Large intestine (tissue), 3 donors: Measurements from ENCODE around the gene OPCML. TPM values are rescaled to one million over a fixed set of nuclear protein-coding genes. Genes with fewer than 3 reads are reported as not detected.

ENCODE experiments used
- DNase-seq, 2 donors: peaks; one replicate each; pipeline versions ENCODE4 v3.0.0 to v3.0.0-alpha.2; 2013
- H3K27ac ChIP-seq: one replicate; pipeline ENCODE4 v1.5.1; 2013; ENCODE audit warnings: low read length
- H3K27me3 ChIP-seq: 2 replicates; pipeline ENCODE4 v1.6.1; 2013; ENCODE audit warnings: low read length; ENCODE audit not compliant: control insufficient read depth, insufficient read depth
- H3K36me3 ChIP-seq: 2 replicates; pipeline ENCODE4 v1.6.1; 2013; ENCODE audit warnings: low read length; ENCODE audit not compliant: control insufficient read depth, insufficient read depth
- H3K4me1 ChIP-seq: one replicate; pipeline ENCODE4 v1.6.1; 2013; ENCODE audit warnings: low read length; ENCODE audit not compliant: control insufficient read depth, insufficient read depth
- H3K4me3 ChIP-seq: one replicate; pipeline ENCODE4 v1.5.1; 2013; ENCODE audit warnings: low read length
- H3K9me3 ChIP-seq: one replicate; pipeline ENCODE4 v1.6.1; 2013; ENCODE audit warnings: mild to moderate bottlenecking, low read depth, low read length, moderate library complexity; ENCODE audit not compliant: control insufficient read depth
- WGBS: methylation state at CpG from one replicate; pipeline ENCODE4 v1.1.5; 2013; ENCODE audit warnings: low lambda C conversion rate; ENCODE audit not compliant: insufficient coverage; 5-methylcytosine and 5-hydroxymethylcytosine counted together
- polyA plus RNA-seq: library from polyadenylated mRNA; unstranded; fragments of 120-200 nt; gene quantifications from one replicate; pipeline ENCODE4 v1.2.1, GENCODE V29; 2013

OPCML gene
- polyA plus RNA-seq, 1 donor = 1.4 TPM

DNA sequence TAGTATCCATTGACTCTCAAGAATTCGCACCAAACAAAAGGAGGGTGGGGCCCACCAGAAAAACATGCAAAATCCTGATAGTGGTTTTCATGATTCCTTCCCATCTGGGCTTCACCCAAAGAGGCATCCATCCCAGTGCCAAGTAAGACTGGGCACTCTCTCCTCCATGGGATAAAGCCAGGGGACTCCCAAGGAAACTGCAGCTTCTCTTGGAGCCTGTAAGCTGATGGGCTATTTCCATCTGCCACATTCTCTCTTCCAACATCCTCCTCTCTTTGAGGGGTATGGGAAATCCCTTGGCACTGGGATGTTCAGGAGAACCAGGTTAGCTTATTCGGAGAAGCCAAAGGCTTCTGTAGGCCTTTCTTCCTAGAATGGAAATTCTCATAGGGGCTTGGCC is 10.8 kb downstream of the OPCML start:
- Histone ChIP-seq H3K27me3 (peaks cover 4% of the 10 kb centered on the region), H3K9me3 (no peaks in the 10 kb centered on the region), H3K27ac (no peak overlapping the region), H3K36me3 (no peaks in the 10 kb centered on the region), H3K4me3 (no peak overlapping the region), H3K4me1 (no peaks in the 10 kb centered on the region)
- WGBS = no CpG with 5 or more reads among the region's 2 CpGs
- DNase-seq = no peak

- no peaks in the 10 kb centered on the region for H3K4me1 ChIP-seq
- peak; percentile 12 to 37 for DNase-seq
- H3K9me3 ChIP-seq = no peaks in the 10 kb centered on the region
- H3K36me3 ChIP-seq = no peaks in the 10 kb centered on the region
- no peak overlapping the region for H3K27ac ChIP-seq
- 0% methylated on average over 1 of the region's 7 CpGs for WGBS
- H3K4me3 ChIP-seq = no peak overlapping the region
- peaks cover 4% of the 10 kb centered on the region for H3K27me3 ChIP-seq
Measured at GRCh38 chr11:133520707-133521106, 11.6 kb downstream of the OPCML start.

DNA sequence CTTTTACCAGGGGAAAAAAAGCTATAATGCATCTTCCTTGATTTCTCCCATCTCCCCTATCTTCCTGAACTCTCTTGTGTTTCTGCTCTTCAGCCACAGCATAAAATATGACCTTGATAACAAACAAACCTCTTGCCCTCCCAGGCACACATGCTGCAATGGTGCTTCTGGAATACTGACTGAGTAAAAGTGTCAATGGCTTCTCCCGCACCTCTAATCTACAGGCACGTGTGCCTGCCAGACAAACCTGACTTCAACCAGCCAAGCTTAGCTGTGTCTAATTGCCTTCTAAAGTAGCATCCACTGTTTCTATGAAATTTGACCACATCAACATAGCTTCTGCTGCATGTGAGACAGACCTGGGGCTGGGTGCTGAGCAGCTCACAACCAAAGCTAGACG is 12.7 kb downstream of the OPCML start:
- H3K27me3 ChIP-seq = peaks cover 4% of the 10 kb centered on the region
- WGBS = 100% methylated on average over 1 of the region's 3 CpGs
- H3K36me3 ChIP-seq = no peaks in the 10 kb centered on the region
- no peak for DNase-seq
- H3K9me3 ChIP-seq = no peaks in the 10 kb centered on the region
- H3K27ac ChIP-seq = no peak overlapping the region
- no peaks in the 10 kb centered on the region for H3K4me1 ChIP-seq
- no peak overlapping the region for H3K4me3 ChIP-seq

GRCh38 chr11:133518702-133519264 is 13.5 kb downstream of the OPCML start:
- H3K27ac ChIP-seq = no peak overlapping the region
- peaks cover 4% of the 10 kb centered on the region for H3K27me3 ChIP-seq
- H3K36me3 ChIP-seq = no peaks in the 10 kb centered on the region
- no peak overlapping the region for H3K4me3 ChIP-seq
- no CpG with 5 or more reads among the region's 7 CpGs for WGBS
- H3K9me3 ChIP-seq = no peaks in the 10 kb centered on the region
- no peak for DNase-seq
- H3K4me1 ChIP-seq = no peaks in the 10 kb centered on the region

- Histone ChIP-seq H3K27ac (no peak overlapping the region), H3K4me3 (no peak overlapping the region), H3K27me3 (peaks cover 6% of the 10 kb centered on the region), H3K9me3 (no peaks in the 10 kb centered on the region), H3K36me3 (no peaks in the 10 kb centered on the region), H3K4me1 (no peaks in the 10 kb centered on the region)
- no peak for DNase-seq
- WGBS = 100% methylated on average over 2 of the region's 8 CpGs
Measured at GRCh38 chr11:133516845-133517244, 15.5 kb downstream of the OPCML start.

- H3K9me3 ChIP-seq = no peaks in the 10 kb centered on the region
- H3K4me3 ChIP-seq = no peak overlapping the region
- H3K27ac ChIP-seq = no peak overlapping the region
- peaks cover 6% of the 10 kb centered on the region for H3K27me3 ChIP-seq
- WGBS = 50% methylated on average over 2 of the region's 2 CpGs
- H3K36me3 ChIP-seq = no peaks in the 10 kb centered on the region
- DNase-seq = no peak
- H3K4me1 ChIP-seq = no peaks in the 10 kb centered on the region
Measured at GRCh38 chr11:133515107-133515506, 17.2 kb downstream of the OPCML start.

- Histone ChIP-seq H3K4me3 (no peak overlapping the region), H3K27ac (no peak overlapping the region), H3K36me3 (no peaks in the 10 kb centered on the region), H3K4me1 (no peaks in the 10 kb centered on the region), H3K9me3 (no peaks in the 10 kb centered on the region), H3K27me3 (peaks cover 2% of the 10 kb centered on the region)
- no peak for DNase-seq
- WGBS = no CpG with 5 or more reads among the region's 3 CpGs
Measured at GRCh38 chr11:133509924-133510697, 22.2 kb downstream of the OPCML start.

- H3K27me3 ChIP-seq = peaks cover 10% of the 10 kb centered on the region
- WGBS = no CpG with 5 or more reads among the region's 11 CpGs
- no peak overlapping the region for H3K27ac ChIP-seq
- no peak overlapping the region for H3K4me3 ChIP-seq
- H3K9me3 ChIP-seq = no peaks in the 10 kb centered on the region
- DNase-seq = no peak
- no peaks in the 10 kb centered on the region for H3K36me3 ChIP-seq
- no peaks in the 10 kb centered on the region for H3K4me1 ChIP-seq
Measured at GRCh38 chr11:133508468-133508867, 23.8 kb downstream of the OPCML start.

GRCh38 chr11:133507185-133507584 is 25.1 kb downstream of the OPCML start:
- no CpG with 5 or more reads among the region's 4 CpGs for WGBS
- no peaks in the 10 kb centered on the region for H3K4me1 ChIP-seq
- H3K9me3 ChIP-seq = no peaks in the 10 kb centered on the region
- H3K27ac ChIP-seq = no peak overlapping the region
- no peak overlapping the region for H3K4me3 ChIP-seq
- peaks cover 10% of the 10 kb centered on the region for H3K27me3 ChIP-seq
- H3K36me3 ChIP-seq = no peaks in the 10 kb centered on the region
- no peak for DNase-seq

DNA sequence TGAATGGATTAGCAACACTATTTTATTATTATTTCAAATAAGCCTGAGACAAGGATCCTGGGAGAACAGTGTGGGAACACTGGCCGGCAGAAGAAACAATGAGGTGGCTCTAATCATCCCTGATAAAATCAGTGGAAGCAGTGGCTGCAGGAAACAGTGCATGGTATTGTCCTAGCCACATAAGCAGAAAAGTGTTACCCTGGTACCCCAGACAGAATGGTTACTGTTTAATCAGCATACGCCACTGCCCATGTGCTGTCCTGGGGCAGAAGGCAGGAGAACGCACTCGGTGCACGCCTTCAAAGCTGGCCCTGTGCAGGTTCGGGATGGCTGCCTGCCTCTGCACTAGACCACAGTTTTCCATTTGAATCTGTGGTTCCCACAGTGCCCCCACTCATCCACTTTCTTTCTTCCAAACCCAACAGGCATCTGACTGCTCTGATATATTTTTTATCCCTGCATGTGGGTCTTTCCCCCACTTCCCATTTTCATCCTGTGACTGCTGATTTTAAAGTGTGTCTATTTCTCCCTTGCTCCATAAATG is 25.7 kb downstream of the OPCML start:
- Histone ChIP-seq H3K36me3 (no peaks in the 10 kb centered on the region), H3K4me1 (no peaks in the 10 kb centered on the region), H3K4me3 (no peak overlapping the region), H3K27ac (no peak overlapping the region), H3K27me3 (peaks cover 12% of the 10 kb centered on the region), H3K9me3 (no peaks in the 10 kb centered on the region)
- WGBS = no CpG with 5 or more reads among the region's 6 CpGs
- no peak for DNase-seq
